HCT116 (cell line): ENCODE results near the gene DNAJC4. TPM values are rescaled to one million over a fixed set of nuclear protein-coding genes. Genes with fewer than 3 reads are reported as not detected.
A peak's percentile ranks its signal among the peaks of the same experiment; 100 is the strongest.

ENCODE experiments used
- ATAC-seq: fragments of 200-7000 bp; cut with Tn5 transposase; 2 replicates; pipeline ENCODE4 v1.9.1; 2020; ENCODE audit warnings: mild to moderate bottlenecking, moderate library complexity
- BruUV-seq: library from RNA; stranded (reverse); fragments of 400-500 nt; replicated peaks from 2 replicates; lab custom pipeline; 2021; lab: Mats Ljungman, UMichigan
- CTCF ChIA-PET: fragments of 300-600 bp; sonication (Branson Sonifier 250); formaldehyde crosslinking; loops from one replicate; lab custom pipeline; 2021; ENCODE audit warnings: antibody characterized with exemption; lab: Charles Lee
- POLR2A ChIA-PET: fragments of 300-600, 350-600 bp; sonication (Branson Sonifier 250); formaldehyde crosslinking; loops from one replicate; lab custom pipeline; 2021; ENCODE audit warnings: antibody characterized with exemption; lab: Charles Lee
- RAD21 ChIA-PET, 2 experiments: fragments of 300-600 bp; sonication (Branson Sonifier 250); formaldehyde crosslinking; loops; one replicate each; lab custom pipeline; 2023; ENCODE audit warnings: low total read pairs in 2 of 2; ENCODE audit not compliant: uncharacterized antibody in 2 of 2, unreplicated experiment in 2 of 2, low non-redundant PET in 1 of 2; lab: Charles Lee
- DNase-seq: peaks from one replicate; pipeline ENCODE4 v3.0.0-alpha.2; 2010; ENCODE audit warnings: low read depth, low spot score
- H2AFZ ChIP-seq: fragments of 200-600 bp; shearing (Covaris generic), sonication (generic); 2 replicates; pipeline ENCODE4 v1.6.1; 2017; ENCODE audit warnings: low read depth, mixed run types, mixed read lengths, antibody characterized with exemption, low read length; ENCODE audit not compliant: poor library complexity, severe bottlenecking
- H3K27ac ChIP-seq: 2 replicates; pipeline ENCODE4 v1.5.1; 2012; ENCODE audit warnings: low read depth, low read length
- H3K27me3 ChIP-seq: fragments of 200-600 bp; sonication (generic); 2 replicates; pipeline ENCODE4 v1.6.1; 2016; ENCODE audit warnings: mixed run types, low read length, mixed read lengths; ENCODE audit not compliant: insufficient read depth
- H3K36me3 ChIP-seq, 2 experiments: fragments of 200-500 bp in 1 of 2; fragments of 200-600 bp in 1 of 2; sonication (Bioruptor generic) in 1 of 2; sonication (generic) in 1 of 2; 2 replicates each; pipeline versions ENCODE4 v1.5.1 to v1.6.1; 2014 to 2016; ENCODE audit warnings: low read length in 2 of 2, inconsistent platforms in 1 of 2, mixed read lengths in 1 of 2, mixed run types in 1 of 2; ENCODE audit not compliant: insufficient read depth in 2 of 2, control insufficient read depth in 1 of 2
- H3K4me1 ChIP-seq, 2 experiments: fragments of 200-600 bp in 1 of 2; sonication (generic) in 1 of 2; 2 replicates each; pipeline versions ENCODE4 v1.5.1 to v1.6.1; 2012 to 2017; ENCODE audit warnings: low read length in 2 of 2, inconsistent platforms in 1 of 2, mild to moderate bottlenecking in 1 of 2, mixed read lengths in 1 of 2, mixed run types in 1 of 2, moderate library complexity in 1 of 2; ENCODE audit not compliant: insufficient read depth in 2 of 2, control insufficient read depth in 1 of 2
- H3K4me2 ChIP-seq: fragments of 200-600 bp; sonication (generic); 2 replicates; pipeline ENCODE4 v1.6.1; 2017; ENCODE audit warnings: mixed run types, low read length, mixed read lengths
- H3K4me3 ChIP-seq, 2 experiments: fragments of 200-600 bp in 1 of 2; sonication (generic) in 1 of 2; replicated peaks in 1 of 2; 2 replicates each; pipeline ENCODE4 v1.5.1; 2011 to 2016; ENCODE audit warnings: low read length in 2 of 2, control low read depth in 1 of 2, low read depth in 1 of 2, mild to moderate bottlenecking in 1 of 2, mixed read lengths in 1 of 2, mixed run types in 1 of 2
- H3K79me2 ChIP-seq: fragments of 200-600 bp; sonication (generic); 2 replicates; pipeline ENCODE4 v1.6.1; 2017; ENCODE audit warnings: mild to moderate bottlenecking, mixed run types, low read length, moderate library complexity, mixed read lengths; ENCODE audit not compliant: insufficient read depth
- H3K9ac ChIP-seq: fragments of 200-600 bp; sonication (generic); 2 replicates; pipeline ENCODE4 v1.6.1; 2016; ENCODE audit warnings: low read length, mixed read lengths
- H3K9me2 ChIP-seq: fragments of 200-600 bp; sonication (generic), shearing (Covaris generic); 2 replicates; pipeline ENCODE4 v1.6.1; 2017; ENCODE audit warnings: mixed run types, mild to moderate bottlenecking, moderate library complexity; ENCODE audit not compliant: insufficient read depth
- H3K9me3 ChIP-seq, 2 experiments: fragments of 200-500 bp in 1 of 2; fragments of 200-600 bp in 1 of 2; sonication (Bioruptor generic) in 1 of 2; sonication (generic) in 1 of 2; 2 replicates each; pipeline ENCODE4 v1.6.1; 2014 to 2017; ENCODE audit warnings: low read length in 2 of 2, mixed read lengths in 2 of 2, inconsistent platforms in 1 of 2, low read depth in 1 of 2, mild to moderate bottlenecking in 1 of 2, mixed run types in 1 of 2, moderate library complexity in 1 of 2; ENCODE audit not compliant: control insufficient read depth in 1 of 2, insufficient read depth in 1 of 2
- H4K20me1 ChIP-seq: fragments of 200-600 bp; sonication (generic), shearing (Covaris generic); 2 replicates; pipeline ENCODE4 v1.6.1; 2017; ENCODE audit warnings: mixed run types, mild to moderate bottlenecking, moderate library complexity; ENCODE audit not compliant: insufficient read depth
- EZH2 ChIP-seq: fragments of 200-600 bp; sonication (generic); IDR thresholded peaks from 2 replicates; pipeline ENCODE4 v1.6.1; 2017; ENCODE audit warnings: antibody characterized with exemption, mixed run types
- EZH2phosphoT487 ChIP-seq: fragments of 200-600 bp; IDR thresholded peaks from 2 replicates; pipeline ENCODE4 v1.6.1; 2018; ENCODE audit warnings: antibody characterized with exemption, borderline replicate concordance
- JUND ChIP-seq: IDR thresholded peaks from 2 replicates; pipeline ENCODE4 v1.6.1; 2012
- POLR2AphosphoS5 ChIP-seq: IDR thresholded peaks from 2 replicates; pipeline ENCODE4 v1.6.1; 2011; ENCODE audit warnings: mild to moderate bottlenecking, low read depth, low read length, moderate library complexity
- RAD21 ChIP-seq: IDR thresholded peaks from 2 replicates; pipeline ENCODE4 v1.6.1; 2012; ENCODE audit warnings: low read depth, mild to moderate bottlenecking
- SIN3A ChIP-seq: IDR thresholded peaks from 2 replicates; pipeline ENCODE4 v1.6.1; 2012; ENCODE audit warnings: low read depth
- TCF7L2 ChIP-seq: IDR thresholded peaks from 2 replicates; pipeline ENCODE4 v1.7.0; 2011; ENCODE audit warnings: borderline replicate concordance, inconsistent platforms; ENCODE audit not compliant: insufficient read depth, insufficient read length; ENCODE audit errors: extremely low read depth
- YY1 ChIP-seq: IDR thresholded peaks from 2 replicates; pipeline ENCODE4 v1.6.1; 2011; ENCODE audit warnings: low read length, low read depth, moderate library complexity, mild to moderate bottlenecking; ENCODE audit not compliant: insufficient replicate concordance; ENCODE audit errors: extremely low read depth
- ZFX ChIP-seq: fragments of 450-650 bp; IDR thresholded peaks from 2 replicates; pipeline ENCODE4 v1.6.1; 2017
- ZNF274 ChIP-seq: fragments of 200-500 bp; sonication (Bioruptor generic); IDR thresholded peaks from 2 replicates; pipeline ENCODE4 v1.6.1; 2014; ENCODE audit warnings: mild to moderate bottlenecking, low read depth, low read length, inconsistent platforms
- intact Hi-C: fragments of 100-400 bp; cut with micrococcal nuclease; formaldehyde crosslinking; loops from 2 replicates; pipeline ENCODE4 v1.10.0; 2022
- total RNA-seq: library from RNA; stranded (reverse); gene quantifications from one replicate; pipeline ENCODE4 v1.2.1, GENCODE V29; 2021; ENCODE audit not compliant: unreplicated experiment
- TF ChIP-seq, protein P1 (sequence below): IDR thresholded peaks from 2 replicates; pipeline ENCODE4 v1.6.1; 2012
- TF ChIP-seq, protein P2 (sequence below), 3 experiments: fragments of 200-600 bp in 1 of 3; sonication (generic) in 1 of 3; IDR thresholded peaks in 2 of 3; conservative IDR thresholded peaks in 1 of 3; 2 replicates each; pipeline ENCODE4 v1.5.1; 2012 to 2017; ENCODE audit warnings: low read depth in 2 of 3, low read length in 2 of 3, antibody characterized with exemption in 1 of 3, borderline replicate concordance in 1 of 3, control low read depth in 1 of 3, mild to moderate bottlenecking in 1 of 3, mixed read lengths in 1 of 3, mixed run types in 1 of 3, moderate library complexity in 1 of 3; ENCODE audit not compliant: insufficient read depth in 1 of 3
- TF ChIP-seq, protein P3 (sequence below): IDR thresholded peaks from 2 replicates; pipeline ENCODE4 v1.6.1; 2011; ENCODE audit warnings: mild to moderate bottlenecking, low read length, moderate library complexity; ENCODE audit not compliant: insufficient replicate concordance; ENCODE audit errors: extremely low read depth
- TF ChIP-seq, protein P4 (sequence below): IDR thresholded peaks from 2 replicates; pipeline ENCODE4 v1.6.1; 2012; ENCODE audit warnings: low read depth
- TF ChIP-seq, protein P5 (sequence below): IDR thresholded peaks from 2 replicates; pipeline ENCODE4 v1.6.1; 2012

DNAJC4 gene
- total RNA-seq, 1 experiment from 2014 or later, result 25.8 TPM

DNA sequence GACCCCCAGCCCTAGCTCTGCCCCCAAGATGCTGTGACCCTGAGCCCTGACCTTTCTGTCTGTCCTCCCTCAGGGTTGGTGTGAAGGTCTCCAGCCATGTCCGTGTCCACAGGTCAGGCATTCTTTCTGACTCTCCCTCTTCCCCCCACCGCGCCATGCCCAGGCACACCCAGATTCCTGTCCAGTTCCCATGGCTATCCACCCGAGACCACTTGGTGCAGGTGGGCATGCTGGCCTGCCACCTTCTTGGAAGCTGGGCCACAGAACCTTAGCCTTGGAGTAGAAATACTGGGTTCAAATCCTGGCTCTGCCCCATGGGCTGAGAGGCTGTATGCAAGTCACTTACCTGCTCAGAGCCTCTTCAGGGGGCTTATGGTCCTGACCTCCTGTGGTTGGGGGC is 18.7 kb downstream of the DNAJC4 start:
- peak overlapping the region; percentile 94; the same call in 1 of the 2 replicates for H3K27ac ChIP-seq
- ChIA-PET RAD21 (no interaction called here), POLR2A (interaction anchor here (1.4 to 1.6 kb wide), 3 partner anchors 8 to 69 kb away, joined by 3 to 6 read pairs (median 4); partner anchors contain the start of genes FKBP2 and PRDX5), CTCF (interaction anchor here (1.1 to 1.9 kb wide), 2 partner anchors 9 to 107 kb away, joined by 3 to 4 read pairs; no protein-coding TSS in a partner anchor)
- H3K4me1 ChIP-seq, result peaks cover 29 to 73% of the 10 kb centered on the region in 2 experiments
- no peak overlapping the region for H3K4me2 ChIP-seq
- no peaks in the 10 kb centered on the region for H3K9me3 ChIP-seq
- intact Hi-C loops, result no loop called here
- no peaks in the 10 kb centered on the region for H3K9me2 ChIP-seq
- no peak overlapping the region for H2AFZ ChIP-seq
- no TSS peak for BruUV-seq
- H3K27me3 ChIP-seq, result no peaks in the 10 kb centered on the region
- DNase-seq (no peak), ATAC-seq (no peak)
- TF ChIP-seq, protein P1, sequence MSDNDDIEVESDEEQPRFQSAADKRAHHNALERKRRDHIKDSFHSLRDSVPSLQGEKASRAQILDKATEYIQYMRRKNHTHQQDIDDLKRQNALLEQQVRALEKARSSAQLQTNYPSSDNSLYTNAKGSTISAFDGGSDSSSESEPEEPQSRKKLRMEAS, result no peak
- TF ChIP-seq, protein P2, sequence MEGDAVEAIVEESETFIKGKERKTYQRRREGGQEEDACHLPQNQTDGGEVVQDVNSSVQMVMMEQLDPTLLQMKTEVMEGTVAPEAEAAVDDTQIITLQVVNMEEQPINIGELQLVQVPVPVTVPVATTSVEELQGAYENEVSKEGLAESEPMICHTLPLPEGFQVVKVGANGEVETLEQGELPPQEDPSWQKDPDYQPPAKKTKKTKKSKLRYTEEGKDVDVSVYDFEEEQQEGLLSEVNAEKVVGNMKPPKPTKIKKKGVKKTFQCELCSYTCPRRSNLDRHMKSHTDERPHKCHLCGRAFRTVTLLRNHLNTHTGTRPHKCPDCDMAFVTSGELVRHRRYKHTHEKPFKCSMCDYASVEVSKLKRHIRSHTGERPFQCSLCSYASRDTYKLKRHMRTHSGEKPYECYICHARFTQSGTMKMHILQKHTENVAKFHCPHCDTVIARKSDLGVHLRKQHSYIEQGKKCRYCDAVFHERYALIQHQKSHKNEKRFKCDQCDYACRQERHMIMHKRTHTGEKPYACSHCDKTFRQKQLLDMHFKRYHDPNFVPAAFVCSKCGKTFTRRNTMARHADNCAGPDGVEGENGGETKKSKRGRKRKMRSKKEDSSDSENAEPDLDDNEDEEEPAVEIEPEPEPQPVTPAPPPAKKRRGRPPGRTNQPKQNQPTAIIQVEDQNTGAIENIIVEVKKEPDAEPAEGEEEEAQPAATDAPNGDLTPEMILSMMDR (IDR thresholded peaks at IDR 0.05 in 2 of 3, conservative IDR thresholded peaks at IDR 0.05 in 1 of 3; ENCODE audit: borderline replicate concordance in 1 of 3, insufficient read depth in 1 of 3, low read depth in 2 of 3, low read length in 2 of 3), result no peak
- TF ChIP-seq EZH2phosphoT487 (no peak), JUND (no peak), ZFX (no peak), SIN3A (no peak), RAD21 (no peak), YY1 (no peak), ZNF274 (no peak), TCF7L2 (no peak), POLR2AphosphoS5 (no peak), EZH2 (no peak)
- TF ChIP-seq, protein P3, sequence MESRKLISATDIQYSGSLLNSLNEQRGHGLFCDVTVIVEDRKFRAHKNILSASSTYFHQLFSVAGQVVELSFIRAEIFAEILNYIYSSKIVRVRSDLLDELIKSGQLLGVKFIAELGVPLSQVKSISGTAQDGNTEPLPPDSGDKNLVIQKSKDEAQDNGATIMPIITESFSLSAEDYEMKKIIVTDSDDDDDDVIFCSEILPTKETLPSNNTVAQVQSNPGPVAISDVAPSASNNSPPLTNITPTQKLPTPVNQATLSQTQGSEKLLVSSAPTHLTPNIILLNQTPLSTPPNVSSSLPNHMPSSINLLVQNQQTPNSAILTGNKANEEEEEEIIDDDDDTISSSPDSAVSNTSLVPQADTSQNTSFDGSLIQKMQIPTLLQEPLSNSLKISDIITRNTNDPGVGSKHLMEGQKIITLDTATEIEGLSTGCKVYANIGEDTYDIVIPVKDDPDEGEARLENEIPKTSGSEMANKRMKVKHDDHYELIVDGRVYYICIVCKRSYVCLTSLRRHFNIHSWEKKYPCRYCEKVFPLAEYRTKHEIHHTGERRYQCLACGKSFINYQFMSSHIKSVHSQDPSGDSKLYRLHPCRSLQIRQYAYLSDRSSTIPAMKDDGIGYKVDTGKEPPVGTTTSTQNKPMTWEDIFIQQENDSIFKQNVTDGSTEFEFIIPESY, result no peak
- TF ChIP-seq, protein P4, sequence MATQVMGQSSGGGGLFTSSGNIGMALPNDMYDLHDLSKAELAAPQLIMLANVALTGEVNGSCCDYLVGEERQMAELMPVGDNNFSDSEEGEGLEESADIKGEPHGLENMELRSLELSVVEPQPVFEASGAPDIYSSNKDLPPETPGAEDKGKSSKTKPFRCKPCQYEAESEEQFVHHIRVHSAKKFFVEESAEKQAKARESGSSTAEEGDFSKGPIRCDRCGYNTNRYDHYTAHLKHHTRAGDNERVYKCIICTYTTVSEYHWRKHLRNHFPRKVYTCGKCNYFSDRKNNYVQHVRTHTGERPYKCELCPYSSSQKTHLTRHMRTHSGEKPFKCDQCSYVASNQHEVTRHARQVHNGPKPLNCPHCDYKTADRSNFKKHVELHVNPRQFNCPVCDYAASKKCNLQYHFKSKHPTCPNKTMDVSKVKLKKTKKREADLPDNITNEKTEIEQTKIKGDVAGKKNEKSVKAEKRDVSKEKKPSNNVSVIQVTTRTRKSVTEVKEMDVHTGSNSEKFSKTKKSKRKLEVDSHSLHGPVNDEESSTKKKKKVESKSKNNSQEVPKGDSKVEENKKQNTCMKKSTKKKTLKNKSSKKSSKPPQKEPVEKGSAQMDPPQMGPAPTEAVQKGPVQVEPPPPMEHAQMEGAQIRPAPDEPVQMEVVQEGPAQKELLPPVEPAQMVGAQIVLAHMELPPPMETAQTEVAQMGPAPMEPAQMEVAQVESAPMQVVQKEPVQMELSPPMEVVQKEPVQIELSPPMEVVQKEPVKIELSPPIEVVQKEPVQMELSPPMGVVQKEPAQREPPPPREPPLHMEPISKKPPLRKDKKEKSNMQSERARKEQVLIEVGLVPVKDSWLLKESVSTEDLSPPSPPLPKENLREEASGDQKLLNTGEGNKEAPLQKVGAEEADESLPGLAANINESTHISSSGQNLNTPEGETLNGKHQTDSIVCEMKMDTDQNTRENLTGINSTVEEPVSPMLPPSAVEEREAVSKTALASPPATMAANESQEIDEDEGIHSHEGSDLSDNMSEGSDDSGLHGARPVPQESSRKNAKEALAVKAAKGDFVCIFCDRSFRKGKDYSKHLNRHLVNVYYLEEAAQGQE, result no peak
- TF ChIP-seq, protein P5, sequence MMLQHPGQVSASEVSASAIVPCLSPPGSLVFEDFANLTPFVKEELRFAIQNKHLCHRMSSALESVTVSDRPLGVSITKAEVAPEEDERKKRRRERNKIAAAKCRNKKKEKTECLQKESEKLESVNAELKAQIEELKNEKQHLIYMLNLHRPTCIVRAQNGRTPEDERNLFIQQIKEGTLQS, result no peak
- H3K9ac ChIP-seq, result no peak overlapping the region
- H4K20me1 ChIP-seq, result no peaks in the 10 kb centered on the region
- H3K4me3 ChIP-seq, result no peak overlapping the region
- peaks cover 50% of the 10 kb centered on the region for H3K79me2 ChIP-seq
- peaks cover 0 to 2% of the 10 kb centered on the region in 2 experiments; a peak in 1 of 4 replicates for H3K36me3 ChIP-seq
